H1 (cell line): Measurements from ENCODE around the gene GMPR. TPM values are rescaled to one million over a fixed set of nuclear protein-coding genes. Genes with fewer than 3 reads are reported as not detected.

Experiments used
- ASH2L ChIP-seq: fragments of 200-600, 300-600 bp; sonication (generic); IDR thresholded peaks from one replicate; pipeline ENCODE4 v1.7.1; 2017; ENCODE audit warnings: low read length
- CREB1 ChIP-seq: IDR thresholded peaks from 2 replicates; pipeline ENCODE4 v1.6.1; 2012; ENCODE audit warnings: inconsistent platforms
- CTBP2 ChIP-seq: IDR thresholded peaks from 2 replicates; pipeline ENCODE4 v1.7.0; 2011; ENCODE audit warnings: borderline replicate concordance, mild to moderate bottlenecking, moderate library complexity, mixed read lengths, low read length; ENCODE audit not compliant: insufficient read depth, insufficient read length
- polyA plus RNA-seq, 7 experiments: library from polyadenylated mRNA; depleted of rRNA in 3 of 7; stranded (reverse) in 5 of 7; unstranded in 2 of 7; fragments of >200 nt in 5 of 7; fragments of 200-250 nt in 2 of 7; gene quantifications; 1 replicate in 5 of 7; 2 replicates in 1 of 7; 4 replicates in 1 of 7; pipeline versions ENCODE4 v1.2.1 to v1.2.3, GENCODE V29; 2011 to 2013; ENCODE audit warnings: missing spikeins in 2 of 7, mixed read lengths in 2 of 7
- total RNA-seq: library from RNA; stranded (reverse); fragmentation: NEBNext Ultra II Directional; extraction: Animal tissue kit (Norgen Biotek cat#: 25700); gene quantifications from 2 replicates; pipeline ENCODE4 v1.2.1, GENCODE V29; 2021

GMPR gene
- total and polyA plus RNA-seq, 2 of the 8 experiments (the other 6 are each of a cell fraction or from before 2014, with no cell fraction given): 0.99 to 1.2 TPM

DNA sequence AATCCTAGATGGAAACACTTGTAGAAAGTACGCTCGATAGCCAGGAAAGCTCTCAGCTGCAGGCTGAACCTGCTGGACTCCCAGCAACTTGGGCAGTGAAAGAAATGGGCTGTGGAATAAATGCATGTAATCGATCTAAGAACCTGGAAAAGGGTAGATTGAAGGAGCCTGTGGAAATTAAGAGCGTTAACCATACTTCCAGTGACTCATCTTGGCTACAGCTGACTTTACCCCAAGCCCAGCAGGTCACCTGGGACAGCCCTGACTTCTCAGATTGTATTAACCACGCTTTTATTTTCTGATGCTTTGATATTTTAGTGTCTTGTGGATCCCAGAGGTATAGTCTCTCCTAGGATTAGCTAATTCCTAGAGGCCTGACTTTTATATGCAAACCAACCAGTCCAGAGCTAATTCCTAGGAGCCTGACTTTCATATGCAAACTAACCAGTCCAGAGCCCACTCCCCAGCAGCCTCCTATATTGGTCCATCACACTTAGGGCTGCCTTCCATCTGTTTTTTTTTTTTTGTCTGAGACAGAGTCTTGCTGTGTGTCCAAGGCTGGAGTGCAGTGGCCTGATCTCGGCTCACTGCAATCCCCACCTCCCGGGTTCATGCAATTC, 86.3 kb downstream of the GMPR start (continued):
- TF ChIP-seq CREB1 (no peak), ASH2L (no peak), CTBP2 (no peak)
